IMR-90 (cell line): Measurements from ENCODE around the gene HAUS3. TPM values are rescaled to one million over a fixed set of nuclear protein-coding genes. Genes with fewer than 3 reads are reported as not detected.

Experiments used
- ATAC-seq: fragments of 200-7000 bp; cut with Tn5 transposase; 2 replicates; pipeline ENCODE4 v1.9.1; 2020; ENCODE audit warnings: low read depth, mild to moderate bottlenecking, moderate library complexity
- BruUV-seq: library from RNA; stranded (reverse); fragments of 400-500 nt; replicated peaks from 2 replicates; lab custom pipeline; 2021; lab: Mats Ljungman, UMichigan
- CTCF ChIA-PET: fragments of 300-600 bp; formaldehyde crosslinking; extraction: SDS; loops from one replicate; lab custom pipeline; 2021; ENCODE audit warnings: antibody characterized with exemption; lab: Yijun Ruan, JAX
- POLR2A ChIA-PET: fragments of 300-600 bp; sonication (Branson Sonifier 250); formaldehyde crosslinking; loops from one replicate; lab custom pipeline; 2022; ENCODE audit warnings: antibody characterized with exemption; ENCODE audit not compliant: unreplicated experiment; lab: Charles Lee
- DNase-seq: peaks from one replicate; pipeline ENCODE4 v3.0.0; 2013
- H2AFZ ChIP-seq: replicated peaks from 2 replicates; pipeline ENCODE3; 2013; ENCODE audit warnings: low read length, mild to moderate bottlenecking; ENCODE audit not compliant: poor library complexity
- H2AK5ac ChIP-seq: 2 replicates; pipeline ENCODE4 v1.6.1; 2013; ENCODE audit warnings: low read depth, low read length, inconsistent platforms
- H2AK9ac ChIP-seq: replicated peaks from 2 replicates; pipeline ENCODE3; 2013; ENCODE audit warnings: mild to moderate bottlenecking, low read depth, low read length, moderate library complexity; ENCODE audit not compliant: poor library complexity
- H2BK120ac ChIP-seq: 2 replicates; pipeline ENCODE4 v1.6.1; 2013; ENCODE audit warnings: low read depth, low read length, inconsistent platforms
- H2BK15ac ChIP-seq: 3 replicates; pipeline ENCODE4 v1.6.1; 2013; ENCODE audit warnings: low read depth, low read length, inconsistent platforms
- H2BK20ac ChIP-seq: 2 replicates; pipeline ENCODE4 v1.6.1; 2013; ENCODE audit warnings: low read depth, mild to moderate bottlenecking, inconsistent platforms, low read length, moderate library complexity
- H2BK5ac ChIP-seq: 2 replicates; pipeline ENCODE4 v1.6.1; 2013; ENCODE audit warnings: mild to moderate bottlenecking, low read depth, low read length, inconsistent platforms; ENCODE audit not compliant: poor library complexity, severe bottlenecking
- H3K14ac ChIP-seq: replicated peaks from 2 replicates; pipeline ENCODE4 v1.6.1; 2013; ENCODE audit warnings: low read depth, low read length, inconsistent platforms
- H3K18ac ChIP-seq: 2 replicates; pipeline ENCODE4 v1.6.1; 2013; ENCODE audit warnings: low read depth, low read length, control low read depth
- H3K23ac ChIP-seq: 2 replicates; pipeline ENCODE4 v1.6.1; 2013; ENCODE audit warnings: low read depth, low read length, inconsistent platforms
- H3K27ac ChIP-seq: 2 replicates; pipeline ENCODE4 v1.5.1; 2013; ENCODE audit warnings: mild to moderate bottlenecking, control low read depth, low read length; ENCODE audit not compliant: insufficient read depth
- H3K27me3 ChIP-seq: 2 replicates; pipeline ENCODE4 v1.6.1; 2013; ENCODE audit warnings: low read length; ENCODE audit not compliant: control insufficient read depth, insufficient read depth
- H3K36me3 ChIP-seq: 2 replicates; pipeline ENCODE4 v1.6.1; 2013; ENCODE audit warnings: low read length, mixed read lengths; ENCODE audit not compliant: control insufficient read depth, insufficient read depth
- H3K4ac ChIP-seq: 2 replicates; pipeline ENCODE4 v1.6.1; 2013; ENCODE audit warnings: low read depth, low read length, inconsistent platforms
- H3K4me1 ChIP-seq: 2 replicates; pipeline ENCODE4 v1.6.1; 2013; ENCODE audit warnings: low read length, mixed read lengths; ENCODE audit not compliant: control insufficient read depth, insufficient read depth
- H3K4me2 ChIP-seq: 2 replicates; pipeline ENCODE4 v1.6.1; 2013; ENCODE audit warnings: low read depth, mild to moderate bottlenecking, control low read depth, low read length, moderate library complexity
- H3K4me3 ChIP-seq: 2 replicates; pipeline ENCODE4 v1.5.1; 2013; ENCODE audit warnings: low read depth, mild to moderate bottlenecking, control low read depth, low read length, moderate library complexity; ENCODE audit not compliant: insufficient read depth
- H3K56ac ChIP-seq: 2 replicates; pipeline ENCODE4 v1.6.1; 2013; ENCODE audit warnings: low read length, inconsistent platforms; ENCODE audit not compliant: insufficient read depth; ENCODE audit errors: extremely low read depth
- H3K79me1 ChIP-seq, 2 experiments: 2 replicates each; pipeline ENCODE4 v1.6.1; 2013; ENCODE audit warnings: low read length in 2 of 2, inconsistent platforms in 1 of 2, low read depth in 1 of 2
- H3K9ac ChIP-seq: 2 replicates; pipeline ENCODE4 v1.6.1; 2013; ENCODE audit warnings: low read depth, low read length, control low read depth
- H3K9me1 ChIP-seq: 2 replicates; pipeline ENCODE4 v1.6.1; 2013; ENCODE audit warnings: low read length, inconsistent platforms; ENCODE audit not compliant: insufficient read depth
- H3K9me3 ChIP-seq: 2 replicates; pipeline ENCODE4 v1.6.1; 2013; ENCODE audit warnings: low read length; ENCODE audit not compliant: control insufficient read depth, insufficient read depth
- H4K20me1 ChIP-seq: 2 replicates; pipeline ENCODE4 v1.6.1; 2013; ENCODE audit warnings: low read length, inconsistent platforms; ENCODE audit not compliant: insufficient read depth
- H4K5ac ChIP-seq: 2 replicates; pipeline ENCODE4 v1.6.1; 2013; ENCODE audit warnings: mild to moderate bottlenecking, low read depth, low read length, control low read depth
- H4K8ac ChIP-seq, 2 experiments: 2 replicates each; pipeline ENCODE4 v1.6.1; 2013; ENCODE audit warnings: low read depth in 2 of 2, low read length in 2 of 2, control low read depth in 1 of 2, inconsistent platforms in 1 of 2
- H4K91ac ChIP-seq: 2 replicates; pipeline ENCODE4 v1.6.1; 2013; ENCODE audit warnings: low read depth, low read length, inconsistent platforms; ENCODE audit not compliant: insufficient read depth
- BHLHE40 ChIP-seq: fragments of 150-350 bp; IDR thresholded peaks from 2 replicates; pipeline ENCODE4 v1.6.1; 2016; ENCODE audit warnings: mild to moderate bottlenecking, low read depth, low read length
- CEBPB ChIP-seq: IDR thresholded peaks from 2 replicates; pipeline ENCODE4 v1.6.1; 2012; ENCODE audit warnings: low read depth, low read length, improper control_type of control experiment
- CHD1 ChIP-seq: IDR thresholded peaks from 2 replicates; pipeline ENCODE4 v1.6.1; 2012; ENCODE audit warnings: low read depth, low read length, improper control_type of control experiment
- CTCF ChIP-seq: conservative IDR thresholded peaks from 2 replicates; pipeline ENCODE4 v1.5.1; 2012; ENCODE audit warnings: mild to moderate bottlenecking, low read depth, low read length, improper control_type of control experiment
- NFE2L2 ChIP-seq: fragments of 150-350 bp; IDR thresholded peaks from 2 replicates; pipeline ENCODE4 v1.6.1; 2016; ENCODE audit warnings: low read depth, mild to moderate bottlenecking, low read length
- RCOR1 ChIP-seq: IDR thresholded peaks from 2 replicates; pipeline ENCODE4 v1.6.1; 2012; ENCODE audit warnings: mild to moderate bottlenecking, low read length, improper control_type of control experiment; ENCODE audit not compliant: insufficient replicate concordance
- RFX5 ChIP-seq: IDR thresholded peaks from 2 replicates; pipeline ENCODE4 v1.8.0; 2012; ENCODE audit warnings: low read depth, mild to moderate bottlenecking, low read length, moderate library complexity
- WGBS, 2 experiments: methylation state at CpG; one replicate each; pipeline versions ENCODE4 v1.1.5 to v1.1.7; 2013; ENCODE audit warnings: missing lambda C conversion rate in 2 of 2; ENCODE audit not compliant: insufficient read length in 1 of 2; ENCODE audit errors: extremely low coverage in 2 of 2; 5-methylcytosine and 5-hydroxymethylcytosine counted together
- dilution Hi-C: fragments of 300-500 bp; cut with HindIII; formaldehyde crosslinking; loops from one replicate; pipeline ENCODE4 v1.14.3; 2018; ENCODE audit warnings: low sequenced_read_pairs; ENCODE audit not compliant: unreplicated experiment
- in situ Hi-C: fragments of 300-500 bp; cut with MboI; formaldehyde crosslinking; loops from 3 replicates; pipeline ENCODE4 v1.14.3; 2019; ENCODE audit warnings: low sequenced_read_pairs, inconsistent platforms, mixed read lengths
- intact Hi-C: fragments of 100-400 bp; cut with micrococcal nuclease; formaldehyde crosslinking; loops from 2 replicates; pipeline ENCODE4 v1.10.0; 2022
- polyA plus RNA-seq, 3 experiments: library from polyadenylated mRNA; depleted of rRNA; stranded (reverse); fragments of >200 nt; gene quantifications; 2 replicates each; pipeline ENCODE4 v1.2.3, GENCODE V29; 2012; ENCODE audit warnings: low replicate concordance in 1 of 3
- total RNA-seq: library from RNA; depleted of rRNA; stranded (reverse); fragments of >200 nt; gene quantifications from 2 replicates; pipeline ENCODE4 v1.2.3, GENCODE V29; 2012

HAUS3 gene
- total and polyA plus RNA-seq, 2 of the 4 experiments (the other 2 are of a cell fraction): 4.3 to 4.8 TPM

GRCh38 chr4:2260344-2261109 lies 18.6 kb upstream of the HAUS3 start:
- peaks cover 29% of the 10 kb centered on the region; the same call in 1 of the 2 replicates for H3K36me3 ChIP-seq
- H3K56ac ChIP-seq: peak overlapping the region; percentile 38; the same call in 1 of the 2 replicates
- peak overlapping the region; percentile 99 for H2AK9ac ChIP-seq
- peak overlapping the region; percentile 54 for H2AK5ac ChIP-seq
- intact Hi-C loops (loop anchor here (5.0 to 10.0 kb wide), 3 partner anchors 92 to 207 kb away; partner anchors contain the start of genes CFAP99, RNF4 and ZFYVE28), dilution Hi-C loops (no loop called here), in situ Hi-C loops (no loop called here)
- no peaks in the 10 kb centered on the region for H3K27me3 ChIP-seq
- H2BK15ac ChIP-seq: no peak overlapping the region
- ChIA-PET POLR2A (no interaction called here), CTCF (no interaction called here)
- peak overlapping the region; percentile 83 for H3K4me2 ChIP-seq
- H3K79me1 ChIP-seq: peaks cover 28 to 47% of the 10 kb centered on the region in 2 experiments
- H3K9me1 ChIP-seq: peaks cover 4% of the 10 kb centered on the region; the same call in 1 of the 2 replicates
- peak overlapping the region; percentile 87 for H3K9ac ChIP-seq
- 56% methylated on average over 12 of the region's 23 CpGs; no CpG with 5 or more reads in 1 of the 2 experiments for WGBS, 2 experiments
- no peaks in the 10 kb centered on the region for H3K9me3 ChIP-seq
- TF ChIP-seq RFX5 (no peak), CEBPB (no peak), CTCF (no peak), RCOR1 (no peak), CHD1 (no peak), NFE2L2 (no peak), BHLHE40 (no peak)
- peak overlapping the region; percentile 89 for H3K27ac ChIP-seq
- H3K18ac ChIP-seq: no peak overlapping the region; the same call in 1 of the 2 replicates
- H3K23ac ChIP-seq: peak overlapping the region; percentile 75
- H2BK5ac ChIP-seq: no peak overlapping the region
- H4K5ac ChIP-seq: peak overlapping the region; percentile 76
- H4K8ac ChIP-seq: peak overlapping the region; percentile 65 to 75; a peak in 3 of 4 replicates
- H3K4ac ChIP-seq: peak overlapping the region; percentile 85
- H2BK120ac ChIP-seq: peak overlapping the region; percentile 26; the same call in 1 of the 2 replicates
- H3K4me1 ChIP-seq: peaks cover 6% of the 10 kb centered on the region; the same call in 1 of the 2 replicates
- peak overlapping the region; percentile 56 for H4K91ac ChIP-seq
- H4K20me1 ChIP-seq: peaks cover 45% of the 10 kb centered on the region
- ATAC-seq (no peak), DNase-seq (no peak)
- no TSS peak for BruUV-seq
- peak overlapping the region; percentile 97 for H3K4me3 ChIP-seq
- peak overlapping the region; percentile 85 for H3K14ac ChIP-seq
- peak overlapping the region; percentile 91 for H2AFZ ChIP-seq
- H2BK20ac ChIP-seq: no peak overlapping the region
